ENCODE measurements around the gene RAB33A. TPM values are rescaled to one million over a fixed set of nuclear protein-coding genes. Genes with fewer than 3 reads are reported as not detected.

The RAB33A gene
- polyA plus RNA-seq, 3 donors: 0.13 to 2.1 (median 1.6) TPM

- no peaks in the 10 kb centered on the region for H3K4me1 ChIP-seq (ENCODE audit: control insufficient read depth in 1 of 2, insufficient read depth in 2 of 2, low read length in 2 of 2)
- TF ChIP-seq CTCF (IDR thresholded peaks at IDR 0.05): no peak
- Mint-ChIP-seq H3K4me1 (no peaks in the 10 kb centered on the region), H3K9me3 (no peaks in the 10 kb centered on the region), H3K27ac (peak overlapping the region in 3 of 7 donors; percentile 17 to 61 (median 26)), H3K4me3 (no peak overlapping the region), H3K36me3 (peaks cover 45 to 67% of the 10 kb centered on the region in 2 donors), H3K27me3 (ENCODE audit: low read depth in 3 of 3) (peaks cover 0 to 4% (median 0%) of the 10 kb centered on the region in 3 donors)
- WGBS (ENCODE audit: insufficient coverage): no CpG with 5 or more reads among the region's 5 CpGs
- H3K27ac ChIP-seq (ENCODE audit: low read depth in 1 of 2, low read length in 2 of 2): no peak overlapping the region
- no peak overlapping the region for H3K9ac ChIP-seq (ENCODE audit: insufficient read depth, low read length, poor library complexity, severe bottlenecking)
- H2AFZ ChIP-seq (ENCODE audit: insufficient read depth, low read depth, low read length, poor library complexity, severe bottlenecking): no peak overlapping the region
- no peaks in the 10 kb centered on the region for H3K27me3 ChIP-seq (ENCODE audit: control insufficient read depth in 2 of 2, insufficient read depth in 2 of 2, low read length in 2 of 2)
- intact Hi-C loops (cut with micrococcal nuclease): loop anchor here in 1 of 2 donors (10.0 kb wide), 1 partner anchor 58 kb away; no protein-coding TSS in a partner anchor
- DNase-seq: no peak
- no peaks in the 10 kb centered on the region for H4K20me1 ChIP-seq (ENCODE audit: insufficient read depth, low read length)
- H3K4me2 ChIP-seq (replicated peaks; ENCODE audit: extremely low read depth, low read length, poor library complexity, severe bottlenecking): no peak overlapping the region
- no peaks in the 10 kb centered on the region for H3K9me3 ChIP-seq (replicated peaks in 1 of 2; ENCODE audit: control insufficient read depth in 1 of 2, insufficient read depth in 1 of 2, low read length in 2 of 2)
- no peak overlapping the region for H3K4me3 ChIP-seq (replicated peaks in 1 of 3; ENCODE audit: low read depth in 2 of 3, low read length in 3 of 3)
- H3K79me2 ChIP-seq (ENCODE audit: insufficient read depth, low read length): no peaks in the 10 kb centered on the region
- peaks cover 48 to 78% of the 10 kb centered on the region in 2 donors for H3K36me3 ChIP-seq (replicated peaks in 1 of 2; ENCODE audit: control insufficient read depth in 1 of 2, insufficient read depth in 2 of 2, low read length in 2 of 2)
Measured at GRCh38 chrX:130136496-130136895, 35.3 kb upstream of the RAB33A start.

GRCh38 chrX:130136961-130137360, 34.8 kb upstream of the RAB33A start:
- no peak overlapping the region for H3K27ac ChIP-seq (ENCODE audit: low read depth in 1 of 2, low read length in 2 of 2)
- no peak overlapping the region for H2AFZ ChIP-seq (ENCODE audit: insufficient read depth, low read depth, low read length, poor library complexity, severe bottlenecking)
- H4K20me1 ChIP-seq (ENCODE audit: insufficient read depth, low read length): no peaks in the 10 kb centered on the region
- Mint-ChIP-seq H3K27ac (no peak overlapping the region), H3K4me3 (no peak overlapping the region), H3K4me1 (no peaks in the 10 kb centered on the region), H3K9me3 (no peaks in the 10 kb centered on the region), H3K36me3 (peaks cover 48 to 65% of the 10 kb centered on the region in 2 donors), H3K27me3 (ENCODE audit: low read depth in 3 of 3) (peaks cover 0 to 2% (median 0%) of the 10 kb centered on the region in 3 donors)
- H3K27me3 ChIP-seq (ENCODE audit: control insufficient read depth in 2 of 2, insufficient read depth in 2 of 2, low read length in 2 of 2): no peaks in the 10 kb centered on the region
- no peak overlapping the region for H3K4me2 ChIP-seq (replicated peaks; ENCODE audit: extremely low read depth, low read length, poor library complexity, severe bottlenecking)
- no CpG with 5 or more reads among the region's 8 CpGs for WGBS (ENCODE audit: insufficient coverage)
- H3K9ac ChIP-seq (ENCODE audit: insufficient read depth, low read length, poor library complexity, severe bottlenecking): no peak overlapping the region
- no peaks in the 10 kb centered on the region for H3K9me3 ChIP-seq (replicated peaks in 1 of 2; ENCODE audit: control insufficient read depth in 1 of 2, insufficient read depth in 1 of 2, low read length in 2 of 2)
- H3K79me2 ChIP-seq (ENCODE audit: insufficient read depth, low read length): no peaks in the 10 kb centered on the region
- no peak overlapping the region for H3K4me3 ChIP-seq (replicated peaks in 1 of 3; ENCODE audit: low read depth in 2 of 3, low read length in 3 of 3)
- H3K4me1 ChIP-seq (ENCODE audit: control insufficient read depth in 1 of 2, insufficient read depth in 2 of 2, low read length in 2 of 2): no peaks in the 10 kb centered on the region
- DNase-seq: no peak
- no peak for TF ChIP-seq CTCF (IDR thresholded peaks at IDR 0.05)
- peaks cover 47 to 78% of the 10 kb centered on the region in 2 donors for H3K36me3 ChIP-seq (replicated peaks in 1 of 2; ENCODE audit: control insufficient read depth in 1 of 2, insufficient read depth in 2 of 2, low read length in 2 of 2)
- intact Hi-C loops (cut with micrococcal nuclease): loop anchor here in 1 of 2 donors (10.0 kb wide), 1 partner anchor 58 kb away; no protein-coding TSS in a partner anchor
